Measurements from ENCODE around the gene UHRF1.

Gene UHRF1

DNA sequence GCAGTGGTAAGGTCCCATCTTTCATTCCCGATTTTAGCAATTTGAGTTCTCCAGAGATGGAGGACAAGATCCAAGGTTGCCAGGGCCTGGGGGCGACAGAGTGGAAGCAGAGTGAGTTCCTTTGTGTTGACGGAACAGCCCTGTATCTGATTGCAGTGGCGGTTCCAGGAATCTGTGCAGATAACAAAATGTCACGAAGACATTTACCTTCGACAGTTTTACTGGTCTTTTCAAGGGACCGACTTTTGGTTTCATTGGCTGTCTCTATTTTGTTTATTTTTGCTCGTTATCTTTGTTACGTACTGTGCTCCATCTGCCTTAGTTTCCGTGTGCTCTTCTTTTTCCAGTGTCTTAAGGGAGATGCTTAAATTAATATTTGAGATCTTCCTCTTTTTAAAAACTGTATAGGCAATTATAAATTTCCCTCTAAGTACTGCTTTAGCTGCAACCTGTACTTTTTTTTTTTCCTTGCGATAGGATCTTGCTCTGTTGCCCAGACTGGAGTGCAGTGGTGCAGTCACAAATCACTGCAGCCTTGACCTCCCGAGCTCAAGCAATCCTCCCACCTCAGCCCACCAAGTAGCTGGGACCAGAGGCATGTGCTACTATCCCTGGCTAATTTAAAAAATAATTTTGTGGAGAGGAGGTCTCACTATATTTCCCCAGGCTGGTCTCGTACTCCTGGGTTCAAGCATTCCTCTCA lies 82.8 kb downstream of the UHRF1 start:
- Histone ChIP-seq H3K27ac (ENCODE audit: low read depth, low read length) (no peak overlapping the region), H3K27me3 (ENCODE audit: control insufficient read depth, insufficient read depth, low read length) (no peaks in the 10 kb centered on the region), H3K9ac (ENCODE audit: low read depth, low read length) (no peak overlapping the region), H3K4me3 (ENCODE audit: low read depth, low read length) (no peak overlapping the region), H3K36me3 (ENCODE audit: control insufficient read depth, insufficient read depth, low read length) (no peaks in the 10 kb centered on the region), H3K9me3 (ENCODE audit: control insufficient read depth, insufficient read depth, low read length) (no peaks in the 10 kb centered on the region), H3K4me1 (ENCODE audit: control insufficient read depth, insufficient read depth, low read length) (peaks cover 4% of the 10 kb centered on the region; the same call in 1 of the 2 replicates)

GRCh38 chr19:4993683-4994082 lies 84.4 kb downstream of the UHRF1 start:
- no peaks in the 10 kb centered on the region for H3K36me3 ChIP-seq (ENCODE audit: control insufficient read depth, insufficient read depth, low read length)
- no peaks in the 10 kb centered on the region for H3K9me3 ChIP-seq (ENCODE audit: control insufficient read depth, insufficient read depth, low read length)
- H3K4me1 ChIP-seq (ENCODE audit: control insufficient read depth, insufficient read depth, low read length): peaks cover 3% of the 10 kb centered on the region; the same call in 1 of the 2 replicates
- H3K27ac ChIP-seq (ENCODE audit: low read depth, low read length): no peak overlapping the region
- H3K4me3 ChIP-seq (ENCODE audit: low read depth, low read length): no peak overlapping the region
- no peak overlapping the region for H3K9ac ChIP-seq (ENCODE audit: low read depth, low read length)
- no peaks in the 10 kb centered on the region for H3K27me3 ChIP-seq (ENCODE audit: control insufficient read depth, insufficient read depth, low read length)

DNA sequence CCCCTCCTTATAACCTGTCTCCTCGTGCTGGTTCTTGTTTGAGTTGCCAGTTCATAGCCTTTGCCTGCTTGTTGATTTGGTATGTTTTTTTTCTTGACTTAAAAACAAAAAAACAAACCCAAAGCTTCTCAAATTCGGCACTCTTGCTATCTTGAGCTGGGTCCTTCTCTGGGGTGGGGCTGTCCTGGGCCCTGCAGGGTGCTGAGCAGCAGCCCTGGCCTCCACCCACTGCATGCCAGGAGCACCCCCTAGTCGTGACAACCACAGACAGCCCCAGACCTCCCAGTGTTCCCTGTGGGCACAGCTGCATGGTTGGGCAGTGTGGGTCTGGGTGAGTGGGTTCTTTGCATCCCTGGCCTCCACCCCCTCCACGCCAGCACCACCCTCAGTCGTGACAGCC lies 87.4 kb downstream of the UHRF1 start:
- no peak overlapping the region for H3K27ac ChIP-seq (ENCODE audit: low read depth, low read length)
- no peak overlapping the region for H3K4me3 ChIP-seq (ENCODE audit: low read depth, low read length)

GRCh38 chr19:4997297-4997696 lies 88.0 kb downstream of the UHRF1 start:
- no peaks in the 10 kb centered on the region for H3K9me3 ChIP-seq (ENCODE audit: control insufficient read depth, insufficient read depth, low read length)
- no peak overlapping the region for H3K27ac ChIP-seq (ENCODE audit: low read depth, low read length)
- no peaks in the 10 kb centered on the region for H3K36me3 ChIP-seq (ENCODE audit: control insufficient read depth, insufficient read depth, low read length)
- H3K4me1 ChIP-seq (ENCODE audit: control insufficient read depth, insufficient read depth, low read length): no peaks in the 10 kb centered on the region
- no peaks in the 10 kb centered on the region for H3K27me3 ChIP-seq (ENCODE audit: control insufficient read depth, insufficient read depth, low read length)
- H3K9ac ChIP-seq (ENCODE audit: low read depth, low read length): no peak overlapping the region
- no peak overlapping the region for H3K4me3 ChIP-seq (ENCODE audit: low read depth, low read length)

More for the DNA sequence above, 87.4 kb downstream of the UHRF1 start:
- no peaks in the 10 kb centered on the region for H3K4me1 ChIP-seq (ENCODE audit: control insufficient read depth, insufficient read depth, low read length)
- H3K27me3 ChIP-seq (ENCODE audit: control insufficient read depth, insufficient read depth, low read length): no peaks in the 10 kb centered on the region
- H3K9ac ChIP-seq (ENCODE audit: low read depth, low read length): no peak overlapping the region
- H3K36me3 ChIP-seq (ENCODE audit: control insufficient read depth, insufficient read depth, low read length): no peaks in the 10 kb centered on the region
- H3K9me3 ChIP-seq (ENCODE audit: control insufficient read depth, insufficient read depth, low read length): no peaks in the 10 kb centered on the region

- no peak overlapping the region for H3K4me3 ChIP-seq (ENCODE audit: low read depth, low read length)
- no peaks in the 10 kb centered on the region for H3K4me1 ChIP-seq (ENCODE audit: control insufficient read depth, insufficient read depth, low read length)
- H3K27ac ChIP-seq (ENCODE audit: low read depth, low read length): no peak overlapping the region
- H3K9ac ChIP-seq (ENCODE audit: low read depth, low read length): no peak overlapping the region
- H3K27me3 ChIP-seq (ENCODE audit: control insufficient read depth, insufficient read depth, low read length): no peaks in the 10 kb centered on the region
- no peaks in the 10 kb centered on the region for H3K36me3 ChIP-seq (ENCODE audit: control insufficient read depth, insufficient read depth, low read length)
- H3K9me3 ChIP-seq (ENCODE audit: control insufficient read depth, insufficient read depth, low read length): no peaks in the 10 kb centered on the region
These were observed 90.9 kb downstream of the UHRF1 start for GRCh38 chr19:5000120-5000611.

DNA sequence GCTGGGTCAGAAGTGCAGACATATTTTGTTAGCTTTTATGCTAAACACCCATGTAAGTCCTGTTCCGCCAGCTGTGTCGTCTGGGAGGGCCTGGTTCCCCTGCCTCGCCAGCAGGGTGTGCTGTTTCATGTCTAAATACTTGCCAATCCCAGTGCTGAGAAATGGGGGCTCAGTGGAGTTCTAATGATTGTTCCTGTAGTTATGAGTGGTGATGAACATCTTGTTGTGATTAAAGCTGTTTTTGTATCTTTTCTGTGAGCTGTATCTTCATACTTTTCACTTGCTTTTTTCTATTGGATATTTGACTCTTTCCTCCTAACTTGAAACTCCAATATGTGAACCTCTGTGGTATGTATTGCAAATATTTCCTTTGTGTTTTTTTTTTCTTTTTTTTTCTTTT lies 92.3 kb downstream of the UHRF1 start:
- no peak overlapping the region for H3K9ac ChIP-seq (ENCODE audit: low read depth, low read length)
- H3K27ac ChIP-seq (ENCODE audit: low read depth, low read length): no peak overlapping the region
- H3K4me1 ChIP-seq (ENCODE audit: control insufficient read depth, insufficient read depth, low read length): no peaks in the 10 kb centered on the region
- no peaks in the 10 kb centered on the region for H3K27me3 ChIP-seq (ENCODE audit: control insufficient read depth, insufficient read depth, low read length)
- no peaks in the 10 kb centered on the region for H3K36me3 ChIP-seq (ENCODE audit: control insufficient read depth, insufficient read depth, low read length)
- no peaks in the 10 kb centered on the region for H3K9me3 ChIP-seq (ENCODE audit: control insufficient read depth, insufficient read depth, low read length)
- H3K4me3 ChIP-seq (ENCODE audit: low read depth, low read length): no peak overlapping the region

DNA sequence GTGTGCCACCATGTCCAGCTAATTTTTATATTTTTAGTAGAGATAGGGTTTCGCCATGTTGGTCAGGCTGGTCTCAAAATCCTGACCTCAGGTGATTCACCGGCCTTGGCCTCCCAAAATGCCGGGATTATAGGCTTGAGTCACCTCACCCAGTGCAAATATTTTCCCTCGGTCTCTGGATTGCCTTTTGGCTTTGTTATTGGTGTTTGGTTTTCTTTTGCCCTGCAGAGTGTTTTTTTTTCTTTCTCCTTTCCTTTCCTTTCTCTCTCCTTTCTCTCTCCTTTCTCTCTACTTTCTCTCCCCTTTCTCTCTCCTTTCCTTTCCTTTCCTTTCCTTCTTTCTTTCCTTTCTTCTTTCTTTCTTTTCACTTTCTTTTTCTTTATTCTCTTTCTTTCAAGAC lies 92.8 kb downstream of the UHRF1 start:
- H3K9me3 ChIP-seq (ENCODE audit: control insufficient read depth, insufficient read depth, low read length): no peaks in the 10 kb centered on the region
- no peaks in the 10 kb centered on the region for H3K4me1 ChIP-seq (ENCODE audit: control insufficient read depth, insufficient read depth, low read length)
- H3K36me3 ChIP-seq (ENCODE audit: control insufficient read depth, insufficient read depth, low read length): no peaks in the 10 kb centered on the region
- no peak overlapping the region for H3K4me3 ChIP-seq (ENCODE audit: low read depth, low read length)
- H3K27ac ChIP-seq (ENCODE audit: low read depth, low read length): no peak overlapping the region
- H3K9ac ChIP-seq (ENCODE audit: low read depth, low read length): no peak overlapping the region
- H3K27me3 ChIP-seq (ENCODE audit: control insufficient read depth, insufficient read depth, low read length): no peaks in the 10 kb centered on the region

- no peak overlapping the region for H3K4me3 ChIP-seq (ENCODE audit: low read depth, low read length)
- H3K9me3 ChIP-seq (ENCODE audit: control insufficient read depth, insufficient read depth, low read length): no peaks in the 10 kb centered on the region
- no peak overlapping the region for H3K9ac ChIP-seq (ENCODE audit: low read depth, low read length)
- H3K27me3 ChIP-seq (ENCODE audit: control insufficient read depth, insufficient read depth, low read length): no peaks in the 10 kb centered on the region
- H3K36me3 ChIP-seq (ENCODE audit: control insufficient read depth, insufficient read depth, low read length): no peaks in the 10 kb centered on the region
- H3K27ac ChIP-seq (ENCODE audit: low read depth, low read length): no peak overlapping the region
- H3K4me1 ChIP-seq (ENCODE audit: control insufficient read depth, insufficient read depth, low read length): no peaks in the 10 kb centered on the region
These were observed 94.5 kb downstream of the UHRF1 start for GRCh38 chr19:5003781-5004180.

DNA sequence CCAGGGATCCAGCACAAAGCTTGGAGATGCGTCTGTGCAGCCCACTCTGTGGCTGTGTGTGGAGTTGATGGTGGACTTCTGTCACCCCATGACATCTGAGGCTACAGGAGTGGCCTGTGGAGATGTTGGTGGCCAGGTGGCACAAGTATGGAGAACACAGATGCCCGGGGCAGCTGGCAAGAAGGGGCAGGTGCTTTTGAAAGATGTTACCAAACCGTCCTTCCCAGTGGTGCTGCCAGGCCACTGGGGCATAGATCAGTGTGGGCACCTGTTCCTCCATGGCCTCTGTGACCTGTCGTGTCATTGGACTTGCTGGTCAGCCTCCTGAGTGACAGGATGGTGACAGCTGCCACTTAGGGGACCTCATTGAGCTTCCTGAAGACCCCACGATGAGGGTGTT lies 95.8 kb downstream of the UHRF1 start:
- H3K27me3 ChIP-seq (ENCODE audit: control insufficient read depth, insufficient read depth, low read length): no peaks in the 10 kb centered on the region
- no peaks in the 10 kb centered on the region for H3K4me1 ChIP-seq (ENCODE audit: control insufficient read depth, insufficient read depth, low read length)
- H3K27ac ChIP-seq (ENCODE audit: low read depth, low read length): no peak overlapping the region
- no peak overlapping the region for H3K4me3 ChIP-seq (ENCODE audit: low read depth, low read length)
- no peaks in the 10 kb centered on the region for H3K36me3 ChIP-seq (ENCODE audit: control insufficient read depth, insufficient read depth, low read length)
- no peak overlapping the region for H3K9ac ChIP-seq (ENCODE audit: low read depth, low read length)
- H3K9me3 ChIP-seq (ENCODE audit: control insufficient read depth, insufficient read depth, low read length): no peaks in the 10 kb centered on the region

DNA sequence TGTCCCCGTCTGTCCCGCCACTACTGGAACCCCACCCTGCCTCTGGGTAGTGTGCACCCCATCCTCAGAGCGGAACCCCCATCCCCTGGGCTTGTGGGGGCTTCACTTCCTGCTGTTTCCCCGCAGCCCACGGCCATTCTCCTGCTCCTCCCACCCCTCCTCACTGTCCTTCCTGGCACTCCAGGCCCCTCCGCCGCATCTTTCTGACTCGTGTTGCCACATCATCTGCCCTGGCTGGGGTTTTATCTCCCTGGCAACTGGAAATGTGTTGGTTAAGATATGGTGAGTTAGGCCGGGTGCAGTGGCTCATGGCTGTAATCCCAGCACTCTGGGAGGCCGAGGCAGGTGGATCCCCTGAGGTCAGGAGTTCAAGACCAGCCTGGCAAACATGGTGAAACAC lies 96.9 kb downstream of the UHRF1 start:
- no peak overlapping the region for H3K27ac ChIP-seq (ENCODE audit: low read depth, low read length)
- no peak overlapping the region for H3K4me3 ChIP-seq (ENCODE audit: low read depth, low read length)
- no peaks in the 10 kb centered on the region for H3K4me1 ChIP-seq (ENCODE audit: control insufficient read depth, insufficient read depth, low read length)
- H3K9me3 ChIP-seq (ENCODE audit: control insufficient read depth, insufficient read depth, low read length): no peaks in the 10 kb centered on the region
- H3K9ac ChIP-seq (ENCODE audit: low read depth, low read length): no peak overlapping the region
- H3K27me3 ChIP-seq (ENCODE audit: control insufficient read depth, insufficient read depth, low read length): no peaks in the 10 kb centered on the region
- H3K36me3 ChIP-seq (ENCODE audit: control insufficient read depth, insufficient read depth, low read length): no peaks in the 10 kb centered on the region

DNA sequence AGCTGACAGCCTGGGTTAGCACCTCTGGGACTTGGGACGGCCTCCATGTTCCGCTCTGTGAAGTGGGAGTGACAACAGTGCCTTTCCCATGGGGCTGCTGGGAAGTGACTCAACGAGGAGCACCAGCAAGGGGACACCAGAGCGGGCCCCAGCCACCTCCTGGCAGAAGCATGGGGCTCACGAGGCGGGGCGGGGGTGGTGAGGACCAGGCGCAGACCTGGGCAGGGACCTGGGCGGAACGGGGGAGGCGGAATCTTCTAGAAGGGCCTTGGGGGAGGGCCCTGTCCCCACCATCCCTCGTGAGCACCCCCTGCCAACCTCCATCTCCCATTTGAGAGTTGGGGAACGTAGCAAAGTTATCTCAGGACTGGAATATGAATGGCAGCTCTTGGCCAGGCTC lies 97.5 kb downstream of the UHRF1 start:
- H3K4me1 ChIP-seq (ENCODE audit: control insufficient read depth, insufficient read depth, low read length): no peaks in the 10 kb centered on the region
- no peaks in the 10 kb centered on the region for H3K27me3 ChIP-seq (ENCODE audit: control insufficient read depth, insufficient read depth, low read length)
- H3K36me3 ChIP-seq (ENCODE audit: control insufficient read depth, insufficient read depth, low read length): no peaks in the 10 kb centered on the region
- no peak overlapping the region for H3K27ac ChIP-seq (ENCODE audit: low read depth, low read length)
- no peak overlapping the region for H3K9ac ChIP-seq (ENCODE audit: low read depth, low read length)
- H3K9me3 ChIP-seq (ENCODE audit: control insufficient read depth, insufficient read depth, low read length): no peaks in the 10 kb centered on the region
- no peak overlapping the region for H3K4me3 ChIP-seq (ENCODE audit: low read depth, low read length)

Data from HUES48 (cell line).